ENCODE measurements around the gene RSPH4A. TPM values are rescaled to one million over a fixed set of nuclear protein-coding genes. Genes with fewer than 3 reads are reported as not detected.

The RSPH4A gene
- total and polyA plus RNA-seq, 9 of the 15 experiments (the other 6 are each of a cell fraction or from before 2014, with no cell fraction given) = 0.04 to 0.30 (median 0.11) TPM

DNA sequence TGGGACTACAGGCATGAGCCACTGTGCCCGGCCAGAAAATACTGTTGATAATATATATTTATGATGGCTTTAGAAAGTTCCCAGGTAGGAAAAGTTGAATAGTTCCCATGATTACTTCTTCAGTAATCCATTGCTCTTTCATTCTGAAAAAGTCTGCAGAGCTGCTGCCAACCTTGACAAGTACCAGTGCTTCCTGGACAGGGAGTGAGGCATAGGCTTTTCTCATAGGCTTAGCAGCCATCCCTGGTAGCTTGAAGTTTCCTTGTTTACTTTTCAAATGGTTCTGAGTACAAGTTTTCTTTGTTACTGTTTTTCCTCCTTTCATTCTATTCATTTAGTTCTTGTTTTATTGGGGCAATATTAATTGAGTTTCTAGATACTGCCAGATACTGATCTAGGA lies 37.1 kb upstream of the RSPH4A start:
- Histone ChIP-seq H3K9me3 (replicated peaks; ENCODE audit: control insufficient read depth, insufficient read depth, low read depth, low read length) (no peaks in the 10 kb centered on the region), H3K4me1 (replicated peaks in 1 of 2; ENCODE audit: control insufficient read depth in 2 of 2, insufficient read depth in 2 of 2, low read length in 2 of 2) (no peaks in the 10 kb centered on the region), H3K79me2 (ENCODE audit: control insufficient read depth, insufficient read depth, low read length) (peaks cover 44% of the 10 kb centered on the region), H4K20me1 (replicated peaks; ENCODE audit: control insufficient read depth, insufficient read depth, low read length) (no peaks in the 10 kb centered on the region), H3K9me1 (ENCODE audit: control insufficient read depth, insufficient read depth, low read length) (no peaks in the 10 kb centered on the region), H3K27me3 (ENCODE audit: control insufficient read depth in 2 of 2, insufficient read depth in 2 of 2, low read length in 2 of 2) (no peaks in the 10 kb centered on the region), H3K36me3 (ENCODE audit: control insufficient read depth, insufficient read depth, low read length) (peaks cover 81% of the 10 kb centered on the region), H3K27ac (ENCODE audit: extremely low read depth, low read depth, low read length) (no peak overlapping the region), H2AFZ (ENCODE audit: low read depth, low read length) (no peak overlapping the region), H3K4me2 (ENCODE audit: insufficient read depth, low read length) (no peak overlapping the region), H3K9ac (ENCODE audit: insufficient read depth in 1 of 2, low read depth in 2 of 2, low read length in 2 of 2) (no peak overlapping the region), H3K4me3 (no peak overlapping the region)
- intact Hi-C loops (cut with micrococcal nuclease) (loop anchor here (5.0 kb wide), 1 partner anchor 68 kb away; no protein-coding TSS in a partner anchor), in situ Hi-C loops (cut with MboI) (no loop called here)
- ChIA-PET POLR2A (no interaction called here), CTCF (ENCODE audit: low intra/inter-chr PET ratio) (no interaction called here)
- WGBS (ENCODE audit: insufficient coverage, low coverage, missing lambda C conversion rate) = 92% methylated on average over 1 of the region's 1 CpG
- DNase-seq (ENCODE audit: extremely low read depth in 1 of 4, low spot score in 3 of 4) (no peak), ATAC-seq (no peak), FAIRE-seq (no peak)
- TF ChIP-seq, protein P1, sequence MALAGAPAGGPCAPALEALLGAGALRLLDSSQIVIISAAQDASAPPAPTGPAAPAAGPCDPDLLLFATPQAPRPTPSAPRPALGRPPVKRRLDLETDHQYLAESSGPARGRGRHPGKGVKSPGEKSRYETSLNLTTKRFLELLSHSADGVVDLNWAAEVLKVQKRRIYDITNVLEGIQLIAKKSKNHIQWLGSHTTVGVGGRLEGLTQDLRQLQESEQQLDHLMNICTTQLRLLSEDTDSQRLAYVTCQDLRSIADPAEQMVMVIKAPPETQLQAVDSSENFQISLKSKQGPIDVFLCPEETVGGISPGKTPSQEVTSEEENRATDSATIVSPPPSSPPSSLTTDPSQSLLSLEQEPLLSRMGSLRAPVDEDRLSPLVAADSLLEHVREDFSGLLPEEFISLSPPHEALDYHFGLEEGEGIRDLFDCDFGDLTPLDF (CRISPR knock-in tag; IDR thresholded peaks at IDR 0.05) = no peak
- TF ChIP-seq, protein P2, sequence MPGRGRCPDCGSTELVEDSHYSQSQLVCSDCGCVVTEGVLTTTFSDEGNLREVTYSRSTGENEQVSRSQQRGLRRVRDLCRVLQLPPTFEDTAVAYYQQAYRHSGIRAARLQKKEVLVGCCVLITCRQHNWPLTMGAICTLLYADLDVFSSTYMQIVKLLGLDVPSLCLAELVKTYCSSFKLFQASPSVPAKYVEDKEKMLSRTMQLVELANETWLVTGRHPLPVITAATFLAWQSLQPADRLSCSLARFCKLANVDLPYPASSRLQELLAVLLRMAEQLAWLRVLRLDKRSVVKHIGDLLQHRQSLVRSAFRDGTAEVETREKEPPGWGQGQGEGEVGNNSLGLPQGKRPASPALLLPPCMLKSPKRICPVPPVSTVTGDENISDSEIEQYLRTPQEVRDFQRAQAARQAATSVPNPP (IDR thresholded peaks at IDR 0.05; ENCODE audit: borderline replicate concordance, insufficient read depth, insufficient read length) = no peak
- TF ChIP-seq SMAD2 (IDR thresholded peaks at IDR 0.05; ENCODE audit: low read depth, low read length) (no peak), ZNF253 (CRISPR knock-in tag; conservative IDR thresholded peaks at IDR 0.05) (no peak), HLTF (IDR thresholded peaks at IDR 0.05) (no peak), MCM5 (IDR thresholded peaks at IDR 0.05; ENCODE audit: low read depth) (no peak)
- TF ChIP-seq, protein P3, sequence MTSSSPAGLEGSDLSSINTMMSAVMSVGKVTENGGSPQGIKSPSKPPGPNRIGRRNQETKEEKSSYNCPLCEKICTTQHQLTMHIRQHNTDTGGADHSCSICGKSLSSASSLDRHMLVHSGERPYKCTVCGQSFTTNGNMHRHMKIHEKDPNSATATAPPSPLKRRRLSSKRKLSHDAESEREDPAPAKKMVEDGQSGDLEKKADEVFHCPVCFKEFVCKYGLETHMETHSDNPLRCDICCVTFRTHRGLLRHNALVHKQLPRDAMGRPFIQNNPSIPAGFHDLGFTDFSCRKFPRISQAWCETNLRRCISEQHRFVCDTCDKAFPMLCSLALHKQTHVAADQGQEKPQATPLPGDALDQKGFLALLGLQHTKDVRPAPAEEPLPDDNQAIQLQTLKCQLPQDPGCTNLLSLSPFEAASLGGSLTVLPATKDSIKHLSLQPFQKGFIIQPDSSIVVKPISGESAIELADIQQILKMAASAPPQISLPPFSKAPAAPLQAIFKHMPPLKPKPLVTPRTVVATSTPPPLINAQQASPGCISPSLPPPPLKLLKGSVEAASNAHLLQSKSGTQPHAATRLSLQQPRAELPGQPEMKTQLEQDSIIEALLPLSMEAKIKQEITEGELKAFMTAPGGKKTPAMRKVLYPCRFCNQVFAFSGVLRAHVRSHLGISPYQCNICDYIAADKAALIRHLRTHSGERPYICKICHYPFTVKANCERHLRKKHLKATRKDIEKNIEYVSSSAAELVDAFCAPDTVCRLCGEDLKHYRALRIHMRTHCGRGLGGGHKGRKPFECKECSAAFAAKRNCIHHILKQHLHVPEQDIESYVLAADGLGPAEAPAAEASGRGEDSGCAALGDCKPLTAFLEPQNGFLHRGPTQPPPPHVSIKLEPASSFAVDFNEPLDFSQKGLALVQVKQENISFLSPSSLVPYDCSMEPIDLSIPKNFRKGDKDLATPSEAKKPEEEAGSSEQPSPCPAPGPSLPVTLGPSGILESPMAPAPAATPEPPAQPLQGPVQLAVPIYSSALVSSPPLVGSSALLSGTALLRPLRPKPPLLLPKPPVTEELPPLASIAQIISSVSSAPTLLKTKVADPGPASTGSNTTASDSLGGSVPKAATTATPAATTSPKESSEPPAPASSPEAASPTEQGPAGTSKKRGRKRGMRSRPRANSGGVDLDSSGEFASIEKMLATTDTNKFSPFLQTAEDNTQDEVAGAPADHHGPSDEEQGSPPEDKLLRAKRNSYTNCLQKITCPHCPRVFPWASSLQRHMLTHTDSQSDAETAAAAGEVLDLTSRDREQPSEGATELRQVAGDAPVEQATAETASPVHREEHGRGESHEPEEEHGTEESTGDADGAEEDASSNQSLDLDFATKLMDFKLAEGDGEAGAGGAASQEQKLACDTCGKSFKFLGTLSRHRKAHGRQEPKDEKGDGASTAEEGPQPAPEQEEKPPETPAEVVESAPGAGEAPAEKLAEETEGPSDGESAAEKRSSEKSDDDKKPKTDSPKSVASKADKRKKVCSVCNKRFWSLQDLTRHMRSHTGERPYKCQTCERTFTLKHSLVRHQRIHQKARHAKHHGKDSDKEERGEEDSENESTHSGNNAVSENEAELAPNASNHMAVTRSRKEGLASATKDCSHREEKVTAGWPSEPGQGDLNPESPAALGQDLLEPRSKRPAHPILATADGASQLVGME (CRISPR knock-in tag; IDR thresholded peaks at IDR 0.05) = no peak
- BruUV-seq (replicated peaks) = no TSS peak

Data from K562 (cell line).